MCF 10A (cell line): ENCODE results near the gene ARHGAP25. TPM values are rescaled to one million over a fixed set of nuclear protein-coding genes. Genes with fewer than 3 reads are reported as not detected.

Source experiments
- BruUV-seq: library from RNA; stranded (reverse); fragments of 400-500 nt; replicated peaks from 2 replicates; lab custom pipeline; 2021; lab: Mats Ljungman, UMichigan
- CTCF ChIA-PET: fragments of 300-600 bp; sonication (Branson Sonifier 250); formaldehyde crosslinking; extraction: SDS; loops from one replicate; lab custom pipeline; 2021; ENCODE audit warnings: antibody characterized with exemption, inconsistent platforms; lab: Yijun Ruan, JAX
- POLR2A ChIA-PET: fragments of 300-600, 350-650 bp; sonication (Branson Sonifier 250); formaldehyde crosslinking; extraction: SDS; loops from one replicate; lab custom pipeline; 2020; ENCODE audit warnings: antibody characterized with exemption, inconsistent platforms; lab: Yijun Ruan, JAX
- DNase-seq: peaks from one replicate; pipeline ENCODE4 v3.0.0-alpha.2; 2018; ENCODE audit not compliant: unreplicated experiment
- H3K27ac Mint-ChIP-seq: one replicate; pipeline ENCODE4 v1.8.0; 2022; ENCODE audit warnings: mild to moderate bottlenecking, low read depth, mixed read lengths; ENCODE audit not compliant: unreplicated experiment
- H3K27me3 Mint-ChIP-seq: one replicate; pipeline ENCODE4 v1.8.0; 2022; ENCODE audit warnings: mixed read lengths; ENCODE audit not compliant: insufficient read depth, unreplicated experiment
- H3K36me3 Mint-ChIP-seq: one replicate; pipeline ENCODE4 v1.8.0; 2022; ENCODE audit warnings: mild to moderate bottlenecking, moderate library complexity, mixed read lengths; ENCODE audit not compliant: insufficient read depth, unreplicated experiment
- H3K4me1 Mint-ChIP-seq: one replicate; pipeline ENCODE4 v1.8.0; 2022; ENCODE audit warnings: mixed read lengths; ENCODE audit not compliant: insufficient read depth, unreplicated experiment
- H3K4me3 Mint-ChIP-seq: one replicate; pipeline ENCODE4 v1.8.0; 2022; ENCODE audit warnings: mild to moderate bottlenecking, moderate library complexity, mixed read lengths; ENCODE audit not compliant: unreplicated experiment
- H3K9me3 Mint-ChIP-seq: one replicate; pipeline ENCODE4 v1.8.0; 2022; ENCODE audit warnings: mixed read lengths; ENCODE audit not compliant: unreplicated experiment
- intact Hi-C: fragments of 100-400 bp; cut with micrococcal nuclease; formaldehyde crosslinking; loops from 2 replicates; pipeline ENCODE4 v1.14.1; 2022
- total RNA-seq: library from RNA; stranded (reverse); gene quantifications from 2 replicates; pipeline ENCODE4 v1.2.3, GENCODE V29; 2022
- TF ChIP-seq, protein P1 (sequence below): fragments of 200-600 bp; IDR thresholded peaks from one replicate; pipeline ENCODE4 v1.8.0; 2022; ENCODE audit warnings: antibody characterized with exemption, mild to moderate bottlenecking; ENCODE audit not compliant: unreplicated experiment

Gene ARHGAP25
- total RNA-seq, 1 experiment from 2014 or later = 0.93 TPM

- no peak for DNase-seq
- H3K27me3 Mint-ChIP-seq = no peaks in the 10 kb centered on the region
- H3K36me3 Mint-ChIP-seq = no peaks in the 10 kb centered on the region
- no peak overlapping the region for H3K27ac Mint-ChIP-seq
- peaks cover 50% of the 10 kb centered on the region for H3K4me1 Mint-ChIP-seq
- H3K4me3 Mint-ChIP-seq = no peak overlapping the region
- no TSS peak for BruUV-seq
- ChIA-PET POLR2A (no interaction called here), CTCF (interaction anchor here (0.9 to 1.5 kb wide), 3 partner anchors 54 to 123 kb away, joined by 3 read pairs; no protein-coding TSS in a partner anchor)
- intact Hi-C loops = no loop called here
- no peaks in the 10 kb centered on the region for H3K9me3 Mint-ChIP-seq
- TF ChIP-seq, protein P1, sequence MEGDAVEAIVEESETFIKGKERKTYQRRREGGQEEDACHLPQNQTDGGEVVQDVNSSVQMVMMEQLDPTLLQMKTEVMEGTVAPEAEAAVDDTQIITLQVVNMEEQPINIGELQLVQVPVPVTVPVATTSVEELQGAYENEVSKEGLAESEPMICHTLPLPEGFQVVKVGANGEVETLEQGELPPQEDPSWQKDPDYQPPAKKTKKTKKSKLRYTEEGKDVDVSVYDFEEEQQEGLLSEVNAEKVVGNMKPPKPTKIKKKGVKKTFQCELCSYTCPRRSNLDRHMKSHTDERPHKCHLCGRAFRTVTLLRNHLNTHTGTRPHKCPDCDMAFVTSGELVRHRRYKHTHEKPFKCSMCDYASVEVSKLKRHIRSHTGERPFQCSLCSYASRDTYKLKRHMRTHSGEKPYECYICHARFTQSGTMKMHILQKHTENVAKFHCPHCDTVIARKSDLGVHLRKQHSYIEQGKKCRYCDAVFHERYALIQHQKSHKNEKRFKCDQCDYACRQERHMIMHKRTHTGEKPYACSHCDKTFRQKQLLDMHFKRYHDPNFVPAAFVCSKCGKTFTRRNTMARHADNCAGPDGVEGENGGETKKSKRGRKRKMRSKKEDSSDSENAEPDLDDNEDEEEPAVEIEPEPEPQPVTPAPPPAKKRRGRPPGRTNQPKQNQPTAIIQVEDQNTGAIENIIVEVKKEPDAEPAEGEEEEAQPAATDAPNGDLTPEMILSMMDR = no peak
Observed at GRCh38 chr2:68805025-68805424, 70.4 kb downstream of the ARHGAP25 start.

GRCh38 chr2:68806511-68807109 lies 72.0 kb downstream of the ARHGAP25 start:
- TF ChIP-seq, protein P1 = no peak
- ChIA-PET POLR2A (interaction anchor here (0.6 to 1.9 kb wide), 6 partner anchors 9 to 340 kb away, joined by 3 to 10 read pairs (median 4); partner anchors contain the start of gene FBXO48), CTCF (interaction anchor here (0.6 to 2.8 kb wide), 2 partner anchors 54 to 420 kb away, joined by 4 to 17 read pairs; no protein-coding TSS in a partner anchor)
- Mint-ChIP-seq H3K9me3 (no peaks in the 10 kb centered on the region), H3K27me3 (no peaks in the 10 kb centered on the region), H3K36me3 (peaks cover 7% of the 10 kb centered on the region), H3K4me1 (peaks cover 62% of the 10 kb centered on the region), H3K27ac (peak overlapping the region; percentile 68), H3K4me3 (no peak overlapping the region)
- intact Hi-C loops = no loop called here
- DNase-seq = peak; percentile 86
- BruUV-seq = TSS peak; percentile 87

DNA sequence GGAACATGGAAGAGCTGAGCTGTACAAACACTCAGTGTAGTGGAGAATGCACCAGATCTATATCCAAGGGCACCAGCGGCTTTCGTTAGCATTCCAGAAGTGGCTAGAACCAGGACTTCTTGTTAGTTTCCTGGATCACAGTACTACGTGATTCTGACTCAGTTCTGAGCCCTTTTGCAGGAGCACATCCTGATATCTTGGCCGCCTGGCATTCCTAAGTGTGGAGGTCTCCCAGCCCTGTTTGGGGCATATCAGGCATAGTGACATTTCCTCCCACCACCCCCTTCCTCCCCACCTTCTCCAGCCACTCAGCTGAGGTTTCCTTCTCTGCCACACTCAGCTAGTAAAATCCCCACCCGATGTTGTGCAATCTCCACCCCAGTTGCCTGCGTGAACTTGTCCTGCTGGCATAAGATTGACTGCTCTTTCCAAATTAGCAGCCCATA lies 73.2 kb downstream of the ARHGAP25 start:
- intact Hi-C loops = loop anchor here (1.0 kb wide), 1 partner anchor 21 kb away; no protein-coding TSS in a partner anchor
- BruUV-seq = no TSS peak
- H3K4me3 Mint-ChIP-seq = peak overlapping the region; percentile 27
- H3K27ac Mint-ChIP-seq = peak overlapping the region; percentile 68
- CTCF ChIA-PET = interaction anchor here (0.8 to 2.8 kb wide), 3 partner anchors 46 to 102 kb away, joined by 3 to 17 read pairs (median 5); no protein-coding TSS in a partner anchor
- TF ChIP-seq, protein P1 = no peak
- POLR2A ChIA-PET = interaction anchor here (0.6 to 1.9 kb wide), 11 partner anchors 8 to 1280 kb away, joined by 3 to 10 read pairs (median 3); no protein-coding TSS in a partner anchor
- no peaks in the 10 kb centered on the region for H3K9me3 Mint-ChIP-seq
- peaks cover 7% of the 10 kb centered on the region for H3K36me3 Mint-ChIP-seq
- peak; percentile 91 for DNase-seq
- no peaks in the 10 kb centered on the region for H3K27me3 Mint-ChIP-seq
- H3K4me1 Mint-ChIP-seq = peaks cover 74% of the 10 kb centered on the region
